Epidermal melanocyte (primary cell): Measurements from ENCODE around the gene DUSP22.

Experiments used
- DNase-seq: peaks from one replicate; pipeline ENCODE4 v3.0.0; 2011; ENCODE audit warnings: low spot score; ENCODE audit not compliant: insufficient read length

The DUSP22 gene

GRCh38 chr6:296151-297122 lies 4.2 kb downstream of the DUSP22 start:
- DNase-seq, result no peak

- DNase-seq, result no peak
Observed at GRCh38 chr6:297571-298232, 5.4 kb downstream of the DUSP22 start.

GRCh38 chr6:298233-299103 lies 6.2 kb downstream of the DUSP22 start:
- no peak for DNase-seq

GRCh38 chr6:299104-299980 lies 7.1 kb downstream of the DUSP22 start:
- no peak for DNase-seq

GRCh38 chr6:300026-300425 lies 7.7 kb downstream of the DUSP22 start:
- no peak for DNase-seq

GRCh38 chr6:300494-301198 lies 8.4 kb downstream of the DUSP22 start:
- DNase-seq, result no peak

- DNase-seq, result no peak
Observed at GRCh38 chr6:301526-301925, 9.2 kb downstream of the DUSP22 start.

- DNase-seq, result no peak
Observed at GRCh38 chr6:301929-302705, 9.8 kb downstream of the DUSP22 start.

GRCh38 chr6:302760-303159 lies 10.5 kb downstream of the DUSP22 start:
- no peak for DNase-seq

GRCh38 chr6:303263-303662 lies 11.0 kb downstream of the DUSP22 start:
- DNase-seq, result no peak

- DNase-seq, result no peak
Observed at GRCh38 chr6:303948-304558, 11.8 kb downstream of the DUSP22 start.

GRCh38 chr6:304833-305370 lies 12.6 kb downstream of the DUSP22 start:
- no peak for DNase-seq

GRCh38 chr6:305371-306206 lies 13.3 kb downstream of the DUSP22 start:
- no peak for DNase-seq

GRCh38 chr6:306641-307061 lies 14.4 kb downstream of the DUSP22 start:
- DNase-seq, result no peak

GRCh38 chr6:307065-307814 lies 15.0 kb downstream of the DUSP22 start:
- DNase-seq, result no peak

GRCh38 chr6:307874-308273 lies 15.6 kb downstream of the DUSP22 start:
- no peak for DNase-seq

- DNase-seq, result no peak
Observed at GRCh38 chr6:308307-308706, 16.0 kb downstream of the DUSP22 start.
